Calu3 (cell line): ENCODE measurements around the gene ENOX2. TPM values are rescaled to one million over a fixed set of nuclear protein-coding genes. Genes with fewer than 3 reads are reported as not detected.

Experiments
- BruUV-seq: library from RNA; stranded (reverse); fragments of 400-500 nt; replicated peaks from 2 replicates; lab custom pipeline; 2021; lab: Mats Ljungman, UMichigan
- CTCF ChIA-PET: fragments of 300-600 bp; sonication (Branson Sonifier 250); formaldehyde crosslinking; loops from one replicate; lab custom pipeline; 2022; ENCODE audit warnings: antibody characterized with exemption; lab: Charles Lee
- DNase-seq: peaks from one replicate; pipeline ENCODE4 v3.0.0; 2022
- H3K27ac Mint-ChIP-seq: one replicate; pipeline ENCODE4 v1.8.0; 2022; ENCODE audit warnings: mixed read lengths; ENCODE audit not compliant: unreplicated experiment
- H3K27me3 Mint-ChIP-seq: one replicate; pipeline ENCODE4 v1.8.0; 2022; ENCODE audit warnings: mixed read lengths; ENCODE audit not compliant: unreplicated experiment
- H3K36me3 Mint-ChIP-seq: one replicate; pipeline ENCODE4 v1.8.0; 2022; ENCODE audit warnings: mild to moderate bottlenecking, moderate library complexity, mixed read lengths; ENCODE audit not compliant: insufficient read depth, unreplicated experiment
- H3K4me1 Mint-ChIP-seq: one replicate; pipeline ENCODE4 v1.8.0; 2022; ENCODE audit warnings: mild to moderate bottlenecking, low read depth, mixed read lengths; ENCODE audit not compliant: unreplicated experiment
- H3K4me3 Mint-ChIP-seq: one replicate; pipeline ENCODE4 v1.8.0; 2022; ENCODE audit warnings: mild to moderate bottlenecking, low read depth, moderate library complexity, mixed read lengths; ENCODE audit not compliant: unreplicated experiment
- H3K9me3 Mint-ChIP-seq: one replicate; pipeline ENCODE4 v1.8.0; 2022; ENCODE audit warnings: low read depth, mixed read lengths; ENCODE audit not compliant: unreplicated experiment
- intact Hi-C: fragments of 100-400 bp; cut with micrococcal nuclease; formaldehyde crosslinking; loops from one replicate; pipeline ENCODE4 v1.10.0; 2022; ENCODE audit not compliant: unreplicated experiment
- total RNA-seq: library from RNA; stranded (reverse); gene quantifications from 2 replicates; pipeline ENCODE4 v1.2.3, GENCODE V29; 2022
- TF ChIP-seq, protein P1 (sequence below): fragments of 200-600 bp; IDR thresholded peaks from one replicate; pipeline ENCODE4 v1.8.0; 2022; ENCODE audit warnings: antibody characterized with exemption; ENCODE audit not compliant: unreplicated experiment

ENOX2 gene
- total RNA-seq, 1 experiment from 2014 or later = 23.4 TPM

DNA sequence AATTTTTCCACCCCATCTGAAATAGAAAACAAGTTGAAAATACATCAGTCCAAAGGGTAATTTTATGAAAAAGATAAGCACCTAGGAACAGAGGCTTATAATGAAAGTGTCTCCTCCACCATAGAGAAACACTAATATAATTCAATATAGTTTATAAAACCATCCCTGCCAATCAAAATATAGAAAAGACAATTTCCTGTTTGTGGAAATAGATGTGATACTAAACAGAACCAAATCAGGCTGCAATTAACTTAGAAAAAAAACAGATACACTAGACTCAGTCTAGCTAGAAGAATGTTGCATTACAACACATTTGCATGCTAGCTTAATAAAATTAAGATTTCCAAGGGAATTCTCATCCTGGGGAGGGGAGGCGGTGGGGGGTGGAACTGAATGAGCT, 68.2 kb downstream of the ENOX2 start:
- Mint-ChIP-seq H3K9me3 (no peaks in the 10 kb centered on the region), H3K4me3 (no peak overlapping the region), H3K27ac (no peak overlapping the region), H3K4me1 (peaks cover 17% of the 10 kb centered on the region), H3K36me3 (no peaks in the 10 kb centered on the region), H3K27me3 (no peaks in the 10 kb centered on the region)
- intact Hi-C loops = no loop called here
- DNase-seq = no peak
- no TSS peak for BruUV-seq
- TF ChIP-seq, protein P1, sequence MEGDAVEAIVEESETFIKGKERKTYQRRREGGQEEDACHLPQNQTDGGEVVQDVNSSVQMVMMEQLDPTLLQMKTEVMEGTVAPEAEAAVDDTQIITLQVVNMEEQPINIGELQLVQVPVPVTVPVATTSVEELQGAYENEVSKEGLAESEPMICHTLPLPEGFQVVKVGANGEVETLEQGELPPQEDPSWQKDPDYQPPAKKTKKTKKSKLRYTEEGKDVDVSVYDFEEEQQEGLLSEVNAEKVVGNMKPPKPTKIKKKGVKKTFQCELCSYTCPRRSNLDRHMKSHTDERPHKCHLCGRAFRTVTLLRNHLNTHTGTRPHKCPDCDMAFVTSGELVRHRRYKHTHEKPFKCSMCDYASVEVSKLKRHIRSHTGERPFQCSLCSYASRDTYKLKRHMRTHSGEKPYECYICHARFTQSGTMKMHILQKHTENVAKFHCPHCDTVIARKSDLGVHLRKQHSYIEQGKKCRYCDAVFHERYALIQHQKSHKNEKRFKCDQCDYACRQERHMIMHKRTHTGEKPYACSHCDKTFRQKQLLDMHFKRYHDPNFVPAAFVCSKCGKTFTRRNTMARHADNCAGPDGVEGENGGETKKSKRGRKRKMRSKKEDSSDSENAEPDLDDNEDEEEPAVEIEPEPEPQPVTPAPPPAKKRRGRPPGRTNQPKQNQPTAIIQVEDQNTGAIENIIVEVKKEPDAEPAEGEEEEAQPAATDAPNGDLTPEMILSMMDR = no peak
- CTCF ChIA-PET = no interaction called here

DNA sequence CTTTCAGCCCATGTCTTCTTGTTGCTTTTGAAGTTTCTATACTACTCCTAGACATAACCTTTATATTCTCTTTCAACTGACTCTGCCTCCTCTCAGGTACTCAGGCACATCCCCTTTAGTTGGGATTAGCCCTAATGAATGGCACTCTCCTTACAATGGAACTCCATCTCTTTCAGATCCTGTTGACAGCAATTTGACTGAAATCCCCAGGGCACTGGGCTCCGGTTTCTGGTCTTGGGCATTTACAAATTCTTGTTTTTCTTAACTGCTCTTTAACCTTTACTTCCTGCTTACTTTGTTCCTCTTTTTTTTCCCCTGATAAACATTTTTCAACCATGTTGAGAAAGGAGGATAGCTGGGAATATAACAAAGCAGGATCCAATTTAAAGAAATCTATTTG, 68.9 kb downstream of the ENOX2 start:
- intact Hi-C loops = no loop called here
- CTCF ChIA-PET = no interaction called here
- TF ChIP-seq, protein P1 = no peak
- BruUV-seq = no TSS peak
- Mint-ChIP-seq H3K36me3 (no peaks in the 10 kb centered on the region), H3K4me3 (no peak overlapping the region), H3K27ac (no peak overlapping the region), H3K9me3 (no peaks in the 10 kb centered on the region), H3K27me3 (no peaks in the 10 kb centered on the region), H3K4me1 (peaks cover 23% of the 10 kb centered on the region)
- DNase-seq = no peak

DNA sequence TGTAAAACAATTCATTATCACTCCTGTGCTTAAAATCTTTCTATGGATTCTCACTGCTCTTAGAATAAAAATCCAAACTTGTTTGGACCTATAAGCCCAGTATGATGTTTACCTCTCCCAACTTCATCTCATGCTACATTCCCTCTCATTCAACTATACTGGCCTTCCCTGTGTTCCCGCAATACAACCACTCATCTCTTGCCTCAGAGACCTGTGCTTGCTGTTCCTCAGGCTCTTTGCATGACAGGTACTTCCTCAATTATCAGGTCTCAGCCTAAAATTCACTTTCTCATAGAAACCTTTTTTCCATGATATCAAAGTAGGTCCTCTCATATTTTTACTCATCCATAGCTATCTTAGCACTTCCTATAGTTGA, 71.7 kb downstream of the ENOX2 start:
- H3K9me3 Mint-ChIP-seq = no peaks in the 10 kb centered on the region

DNA sequence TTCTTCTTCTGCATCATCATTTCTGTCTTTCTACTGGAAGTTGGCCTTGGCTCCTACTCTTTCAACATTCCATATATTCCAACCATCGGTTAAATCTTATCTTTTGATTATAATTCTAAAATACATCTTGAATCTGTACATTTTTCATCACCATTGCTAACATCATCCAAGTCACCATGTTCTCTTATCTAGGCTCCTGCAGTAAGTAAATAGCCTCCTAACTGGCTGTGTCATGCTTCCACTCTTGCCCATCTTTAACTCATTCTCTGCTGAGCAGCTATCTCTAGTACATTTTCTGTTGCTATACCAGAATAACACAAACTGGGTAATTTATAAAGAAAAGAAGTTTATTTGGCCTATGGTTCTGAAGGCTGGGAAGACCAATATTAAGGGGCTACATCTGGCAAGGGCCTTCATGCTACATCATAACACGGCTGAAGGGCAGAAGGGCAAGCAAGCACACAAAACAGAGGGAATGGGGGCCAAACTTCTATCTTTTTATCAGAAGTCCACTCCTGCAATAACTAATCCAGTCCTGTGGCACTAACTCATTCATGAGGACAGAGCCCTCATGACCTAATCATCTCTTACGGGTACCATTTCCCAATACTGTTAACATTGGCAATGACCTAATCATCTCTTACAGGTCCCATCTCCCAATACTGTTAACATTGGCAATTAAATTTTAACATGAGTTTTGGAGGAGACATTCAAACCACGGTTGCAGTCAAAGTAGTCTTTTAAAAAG, 72.2 kb downstream of the ENOX2 start:
- TF ChIP-seq, protein P1 = no peak
- CTCF ChIA-PET = no interaction called here
- DNase-seq = no peak
- no peaks in the 10 kb centered on the region for H3K36me3 Mint-ChIP-seq
- H3K27ac Mint-ChIP-seq = no peak overlapping the region
- intact Hi-C loops = no loop called here
- H3K9me3 Mint-ChIP-seq = no peaks in the 10 kb centered on the region
- no peak overlapping the region for H3K4me3 Mint-ChIP-seq
- peaks cover 17% of the 10 kb centered on the region for H3K4me1 Mint-ChIP-seq
- H3K27me3 Mint-ChIP-seq = no peaks in the 10 kb centered on the region
- no TSS peak for BruUV-seq

More for the DNA sequence above, 71.7 kb downstream of the ENOX2 start:
- no peaks in the 10 kb centered on the region for H3K36me3 Mint-ChIP-seq
- CTCF ChIA-PET = no interaction called here
- TF ChIP-seq, protein P1 = no peak
- H3K27me3 Mint-ChIP-seq = no peaks in the 10 kb centered on the region
- no peak overlapping the region for H3K4me3 Mint-ChIP-seq
- H3K27ac Mint-ChIP-seq = no peak overlapping the region
- no peak for DNase-seq
- BruUV-seq = no TSS peak
- peaks cover 17% of the 10 kb centered on the region for H3K4me1 Mint-ChIP-seq
- intact Hi-C loops = no loop called here
